GM18505 (cell line): ENCODE measurements around the gene MRGPRG.
"Not testable (repeated sequence)": the region's sequence is repeated elsewhere in the genome, so short reads cannot be mapped to it uniquely, and the experiment has no call there.

Experiments
- ATAC-seq: cut with Tn5 transposase; IDR thresholded peaks from one replicate; pipeline ENCODE4 v1.9.1; 2021; ENCODE audit not compliant: unreplicated experiment
- POLR2A ChIP-seq: IDR thresholded peaks from 4 replicates; pipeline ENCODE4 v1.6.1; 2011; ENCODE audit warnings: borderline replicate concordance; ENCODE audit not compliant: insufficient read depth, insufficient read length; ENCODE audit errors: extremely low read depth

Gene MRGPRG, protein sequence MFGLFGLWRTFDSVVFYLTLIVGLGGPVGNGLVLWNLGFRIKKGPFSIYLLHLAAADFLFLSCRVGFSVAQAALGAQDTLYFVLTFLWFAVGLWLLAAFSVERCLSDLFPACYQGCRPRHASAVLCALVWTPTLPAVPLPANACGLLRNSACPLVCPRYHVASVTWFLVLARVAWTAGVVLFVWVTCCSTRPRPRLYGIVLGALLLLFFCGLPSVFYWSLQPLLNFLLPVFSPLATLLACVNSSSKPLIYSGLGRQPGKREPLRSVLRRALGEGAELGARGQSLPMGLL

DNA sequence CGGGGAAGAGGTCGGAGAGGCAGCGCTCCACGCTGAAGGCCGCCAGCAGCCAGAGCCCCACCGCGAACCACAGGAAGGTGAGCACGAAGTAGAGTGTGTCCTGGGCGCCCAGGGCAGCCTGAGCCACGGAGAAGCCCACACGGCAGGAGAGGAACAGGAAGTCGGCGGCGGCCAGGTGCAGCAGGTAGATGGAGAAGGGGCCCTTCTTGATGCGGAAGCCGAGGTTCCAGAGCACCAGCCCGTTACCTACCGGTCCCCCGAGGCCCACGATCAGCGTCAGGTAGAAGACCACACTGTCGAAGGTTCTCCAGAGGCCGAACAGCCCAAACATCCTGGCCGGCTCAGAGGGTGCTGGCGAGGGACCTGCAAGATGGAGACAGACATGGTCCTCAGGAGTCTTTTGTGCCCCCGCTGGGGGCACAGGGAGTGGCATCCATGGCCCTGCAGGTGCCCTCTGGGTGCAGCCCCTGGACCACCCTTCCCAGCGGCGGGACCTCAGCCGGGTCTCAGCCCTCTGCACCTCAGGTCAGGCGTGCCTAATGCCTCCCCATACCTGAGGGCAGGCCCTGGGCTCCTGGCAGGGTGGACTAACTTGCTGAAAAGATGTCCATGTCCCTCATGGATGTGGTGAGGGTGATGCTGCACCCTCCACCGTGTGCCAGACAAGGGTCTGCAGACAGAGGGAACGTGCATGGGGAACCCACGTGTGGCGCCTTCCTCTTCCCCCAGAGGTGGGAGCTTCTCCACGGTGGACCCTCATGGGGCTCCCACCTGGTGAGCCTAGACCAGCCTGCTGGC, at the start of gene MRGPRG:
MRGPRG (minus strand) TSS at position 331 of the 798 bp plus-strand sequence; CDS start at position 331, 0 bp downstream.
- TF ChIP-seq POLR2A, result no peak
- ATAC-seq, result no peak

DNA sequence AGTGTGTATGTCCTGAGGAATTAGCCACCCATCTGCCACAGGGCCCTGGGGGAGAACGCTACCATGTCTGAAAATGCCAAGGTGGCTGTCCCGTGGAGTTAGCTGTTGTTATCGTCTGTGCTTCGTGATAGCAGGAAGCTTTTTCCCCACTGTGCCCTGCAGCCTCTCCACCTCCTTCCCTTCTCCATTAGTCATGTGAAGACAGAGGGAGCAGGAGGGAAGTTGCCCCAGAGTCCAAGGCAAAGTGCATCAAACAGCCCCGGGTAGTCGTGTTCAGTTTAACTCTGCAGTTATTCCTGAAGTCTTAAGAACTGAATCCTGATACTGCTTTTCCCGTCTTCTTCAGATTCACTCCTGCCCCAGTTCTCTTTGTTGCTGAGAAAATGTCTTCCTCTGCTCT, 43.9 kb upstream of the MRGPRG start:
- ATAC-seq, result not testable (repeated sequence)

DNA sequence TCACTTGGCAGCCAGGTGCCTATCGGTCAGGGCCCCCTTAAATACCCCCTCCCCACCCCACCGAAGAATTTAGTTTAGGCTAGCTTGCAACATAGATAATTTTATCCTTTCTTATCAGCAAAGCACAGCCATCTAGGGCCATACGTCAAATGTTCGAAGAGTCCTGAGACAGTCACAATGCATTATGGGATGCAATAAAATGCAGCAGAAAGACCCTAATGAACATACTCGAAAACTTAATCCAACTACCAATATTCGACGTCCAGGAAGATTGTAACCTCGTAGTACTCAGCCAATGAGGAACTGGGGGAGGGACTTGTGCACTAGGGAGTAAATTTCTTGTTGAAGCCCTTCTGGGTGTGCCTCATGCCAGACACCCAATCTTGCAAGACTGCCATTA, 43.2 kb upstream of the MRGPRG start:
- ATAC-seq, result not testable (repeated sequence)

DNA sequence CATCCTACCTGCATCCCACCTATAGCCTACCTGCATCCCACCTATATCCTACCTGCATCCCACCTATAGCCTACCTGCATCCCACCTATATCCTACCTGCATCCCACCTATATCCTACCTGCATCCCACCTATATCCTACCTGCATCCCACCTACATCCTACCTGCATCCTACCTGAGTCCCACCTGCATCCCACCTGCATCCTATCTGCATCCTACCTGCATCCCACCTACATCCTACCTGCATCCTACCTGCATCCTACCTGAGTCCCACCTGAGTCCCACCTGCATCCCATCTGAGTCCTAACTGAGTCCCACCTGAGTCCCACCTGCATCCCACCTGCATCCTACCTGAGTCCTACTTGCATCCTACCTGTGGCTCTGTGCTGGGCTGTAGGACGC, 38.9 kb upstream of the MRGPRG start:
- not testable (repeated sequence) for ATAC-seq

DNA sequence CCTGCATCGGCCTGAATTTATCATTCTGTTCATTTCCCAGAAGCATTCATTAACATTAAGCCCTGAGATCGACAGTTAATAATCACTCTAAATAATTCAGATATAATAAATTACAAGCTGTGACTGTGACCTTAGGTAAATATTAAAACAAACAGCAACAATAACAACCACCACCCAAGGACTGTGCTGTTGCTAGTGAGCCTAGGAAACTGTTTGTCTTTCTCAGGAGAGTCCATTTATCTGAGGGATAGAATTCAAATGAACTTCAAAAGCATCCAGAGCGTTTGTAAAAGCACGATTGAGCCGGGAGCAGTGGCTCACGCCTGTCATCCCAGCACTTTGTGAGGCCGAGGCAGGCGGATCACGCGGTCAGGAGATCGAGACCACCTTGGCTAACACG, 36.6 kb upstream of the MRGPRG start:
- ATAC-seq, result not testable (repeated sequence)

DNA sequence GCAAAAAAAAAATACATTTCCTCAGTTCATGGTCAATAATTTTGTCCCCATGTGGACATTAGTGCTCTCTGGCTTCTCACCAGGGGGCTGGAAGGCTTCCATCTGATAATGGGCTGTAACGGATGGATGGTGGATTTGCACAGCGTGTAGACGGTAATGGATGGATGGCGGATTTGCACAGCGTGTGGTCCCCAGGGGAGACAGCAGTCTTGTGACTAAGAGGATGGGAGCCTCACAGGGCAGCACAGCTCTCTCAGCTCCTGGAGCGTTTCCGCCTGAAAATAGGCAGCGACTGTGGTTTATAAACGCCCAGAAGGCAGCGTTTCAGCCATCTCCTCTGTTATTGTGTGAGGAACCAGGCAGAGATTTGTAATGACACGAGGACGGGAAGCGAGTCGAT, 36.2 kb upstream of the MRGPRG start:
- ATAC-seq, result not testable (repeated sequence)

DNA sequence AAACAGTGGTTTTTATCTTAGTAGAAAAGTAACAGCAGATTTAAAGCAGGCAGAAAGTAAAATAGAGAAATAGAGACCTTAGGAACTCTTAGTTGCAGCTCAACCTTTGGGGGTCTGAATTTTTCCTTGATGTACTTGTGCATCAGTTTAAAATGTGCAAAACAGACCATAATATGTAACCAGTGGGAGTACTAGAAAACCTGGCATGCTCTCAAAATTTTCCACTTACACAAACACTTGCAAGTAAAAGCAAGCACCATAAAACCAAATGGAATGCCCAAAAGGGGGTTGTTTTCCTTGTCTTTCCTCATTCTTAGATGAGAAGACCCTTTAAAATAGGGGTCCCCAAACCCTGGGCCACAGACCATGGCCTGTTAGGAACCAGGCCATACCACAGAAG, 26.5 kb upstream of the MRGPRG start:
- ATAC-seq, result no peak
- no peak for TF ChIP-seq POLR2A

DNA sequence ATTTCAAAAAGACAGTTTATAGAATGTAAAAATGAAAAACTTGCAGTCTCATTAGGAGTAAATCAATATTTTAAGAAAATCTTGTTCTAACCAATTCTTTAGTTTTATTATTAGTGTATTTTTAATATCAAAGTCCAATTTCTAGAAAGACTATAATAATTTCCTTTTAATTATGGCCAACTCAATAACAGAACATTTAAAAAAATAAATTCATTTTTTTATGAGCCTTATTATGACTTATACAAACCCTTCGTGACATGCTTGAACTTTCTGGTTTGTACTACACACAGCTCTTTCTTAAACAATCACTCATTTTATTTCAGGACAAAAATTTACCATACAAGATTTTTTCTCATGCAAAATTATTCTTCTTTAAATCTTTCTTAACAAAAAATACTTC, 25.3 kb upstream of the MRGPRG start:
- ATAC-seq, result no peak
- TF ChIP-seq POLR2A, result no peak

DNA sequence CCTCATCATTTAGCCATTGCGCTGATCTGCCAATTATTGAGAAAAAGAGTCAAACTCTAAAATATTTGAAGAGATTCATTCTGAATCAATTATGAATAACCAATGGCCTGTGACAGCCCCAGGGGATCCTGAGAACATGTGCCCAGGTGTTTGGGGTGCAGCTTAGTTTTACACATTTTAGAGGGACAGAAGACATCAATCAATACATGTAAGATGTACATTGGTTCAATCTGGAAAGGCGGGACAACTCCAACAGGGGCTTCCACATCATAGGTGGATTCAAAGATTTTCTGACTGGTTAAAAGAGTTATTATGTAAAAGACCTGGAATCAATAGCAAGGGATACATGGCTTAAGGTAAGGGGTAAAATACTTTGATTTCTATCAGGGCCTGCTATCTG, 18.5 kb upstream of the MRGPRG start:
- no peak for ATAC-seq
- TF ChIP-seq POLR2A, result no peak

DNA sequence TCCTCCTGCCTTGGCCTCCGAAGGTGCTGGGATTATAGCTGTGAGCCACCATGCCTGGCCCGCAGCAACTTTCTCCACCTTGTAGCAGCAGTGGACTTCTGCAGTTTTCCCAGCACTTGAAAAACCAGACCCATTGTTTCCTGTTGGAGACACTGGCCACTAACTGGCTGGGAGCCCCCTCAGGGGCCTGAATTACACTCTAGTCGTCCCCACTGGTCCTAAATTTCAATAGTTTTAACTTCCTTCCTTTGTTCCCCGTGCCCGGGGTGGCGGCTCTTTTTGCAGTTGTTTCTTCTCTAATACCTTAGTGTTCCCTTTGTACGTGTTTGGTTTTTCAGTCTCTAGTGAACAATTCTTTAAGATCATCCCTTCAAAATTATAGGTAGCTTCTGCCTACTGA, 16.2 kb upstream of the MRGPRG start:
- TF ChIP-seq POLR2A, result no peak
- ATAC-seq, result no peak

DNA sequence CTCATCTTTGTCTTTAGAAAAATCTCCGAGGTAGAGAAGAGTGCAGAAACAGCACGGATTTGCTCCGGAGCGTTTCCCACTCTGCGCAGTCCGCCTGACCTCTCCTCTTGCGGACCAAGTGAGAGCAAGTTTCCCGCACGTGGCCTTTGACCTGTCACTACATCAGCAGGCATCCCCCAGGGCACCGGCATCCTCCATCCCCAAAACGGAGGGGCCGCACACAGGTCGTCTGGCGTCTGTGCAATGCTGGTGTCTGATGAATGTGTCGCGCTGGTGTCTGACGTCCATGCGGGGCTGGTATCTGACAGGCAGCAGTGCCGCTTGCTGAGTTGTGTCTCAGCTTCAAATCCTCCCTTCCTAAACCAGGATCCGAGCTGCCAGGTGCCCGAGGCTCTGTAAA, 14.3 kb upstream of the MRGPRG start:
- TF ChIP-seq POLR2A, result no peak
- no peak for ATAC-seq

DNA sequence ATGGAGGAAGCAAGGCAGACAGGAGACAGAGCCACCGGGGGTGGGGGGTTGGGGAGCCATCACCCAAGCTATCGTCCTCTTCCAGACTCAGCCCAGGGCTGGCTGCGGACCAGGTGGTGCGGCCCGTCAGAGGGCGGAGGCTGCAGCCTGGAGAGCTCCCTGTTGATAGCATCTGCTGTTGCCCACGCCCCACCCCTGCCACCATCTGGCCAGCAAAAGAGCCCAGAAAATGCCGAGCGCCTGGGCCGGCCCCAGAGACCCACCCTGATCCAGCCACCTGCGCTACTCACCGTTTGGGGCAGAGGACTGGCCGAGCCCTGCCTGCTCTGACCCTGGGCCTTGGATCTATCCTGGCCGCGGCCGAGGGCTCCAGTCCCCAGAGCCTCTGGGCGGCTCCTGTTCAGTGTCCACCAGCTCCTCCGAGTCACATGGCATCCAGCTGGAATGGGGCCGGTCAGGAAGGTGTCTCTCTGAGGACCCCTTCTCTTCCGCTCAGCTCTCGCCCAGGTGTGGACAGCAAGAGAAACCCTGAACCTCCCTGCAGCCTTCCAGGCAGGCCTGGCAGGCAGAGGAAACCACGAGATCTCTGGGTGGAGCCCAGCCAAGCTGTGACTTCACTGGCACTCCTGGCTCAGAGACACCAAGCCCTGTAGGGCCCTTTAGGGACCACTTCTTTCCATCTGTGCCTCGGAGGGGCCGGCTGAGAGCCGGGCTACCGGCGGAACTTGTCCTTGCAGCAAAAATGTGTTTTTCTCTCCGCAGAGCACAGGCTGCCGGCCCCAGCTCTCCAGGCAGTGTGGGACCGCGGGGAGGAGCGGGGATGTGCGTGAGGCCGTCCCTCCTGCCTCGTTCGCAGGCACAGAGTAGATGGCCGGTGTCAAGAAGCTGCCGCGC, 13.5 kb upstream of the MRGPRG start, which contains the start of gene MRGPRE:
MRGPRE (minus strand) TSS at position 567 of the 894 bp plus-strand sequence. CDS start 3,618 bp downstream, outside the sequence.
- no peak for TF ChIP-seq POLR2A
- ATAC-seq, result no peak

DNA sequence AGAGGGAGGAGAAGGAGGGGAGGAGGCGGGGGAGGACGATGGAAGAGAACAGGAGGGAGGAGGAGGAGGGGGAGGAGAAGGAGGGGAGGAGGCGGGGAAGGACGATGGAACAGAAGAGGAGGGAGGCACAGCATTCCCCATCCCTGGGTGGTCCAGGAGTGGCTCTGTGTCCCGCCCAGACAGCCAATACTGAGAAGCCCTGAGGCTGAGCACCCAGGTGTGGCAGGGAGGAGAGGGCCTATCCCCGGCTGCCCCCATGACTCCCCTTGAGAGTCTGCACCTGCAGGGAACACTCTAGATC, 12.9 kb upstream of the MRGPRG start:
- ATAC-seq, result no peak
- no peak for TF ChIP-seq POLR2A

DNA sequence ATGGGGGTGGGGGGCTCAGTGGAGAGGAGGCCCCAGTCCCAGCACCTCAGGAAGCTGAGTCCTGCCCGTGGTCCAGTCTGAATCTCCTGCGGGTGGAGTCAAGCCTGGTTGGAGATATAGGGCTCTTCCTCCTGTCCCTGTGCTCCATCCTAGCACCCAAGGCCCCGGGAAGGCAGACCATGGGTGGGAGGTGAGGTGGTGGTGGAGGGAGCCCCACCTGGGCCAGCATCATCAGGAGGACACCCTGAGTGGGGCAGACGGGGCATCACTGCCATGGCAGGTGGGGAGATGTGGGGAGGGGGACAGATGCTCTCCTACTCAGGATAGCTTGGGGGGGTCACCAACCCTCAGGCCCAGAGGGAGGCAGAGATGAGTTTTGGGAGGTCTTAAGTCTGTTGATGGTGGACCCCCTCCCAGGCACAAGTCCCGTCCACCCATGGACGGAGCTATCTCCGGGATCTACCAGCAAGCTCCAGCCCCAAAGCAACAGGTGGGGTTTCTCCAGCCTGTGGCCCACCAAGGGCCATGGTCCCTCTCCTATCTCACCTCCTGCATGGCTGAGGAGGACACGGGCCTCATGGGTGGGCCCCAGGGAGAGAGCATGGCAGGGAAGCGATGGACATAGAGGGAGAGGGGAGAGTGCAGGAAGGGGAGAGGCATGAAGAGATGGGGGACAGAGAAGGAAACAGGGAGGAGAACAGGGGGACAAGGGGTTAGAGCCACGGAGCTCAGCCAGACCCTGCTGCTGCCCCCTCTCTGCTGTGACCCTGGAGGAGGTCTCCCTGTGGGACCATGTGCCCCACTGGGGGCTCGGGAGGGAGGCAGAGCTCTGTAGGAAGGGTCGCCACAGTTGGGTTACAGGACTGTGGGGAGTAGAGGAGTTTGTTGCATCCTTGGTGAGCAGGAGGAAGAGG, 12.3 kb upstream of the MRGPRG start:
- no peak for ATAC-seq
- TF ChIP-seq POLR2A, result no peak
